Left colon (tissue), 2 donors: ENCODE measurements around the gene NBAS. TPM values are rescaled to one million over a fixed set of nuclear protein-coding genes. Genes with fewer than 3 reads are reported as not detected.
A peak's percentile ranks its signal among the peaks of the same experiment; 100 is the strongest.
"Not testable (repeated sequence)": the region's sequence is repeated elsewhere in the genome, so short reads cannot be mapped to it uniquely, and the experiment has no call there.

Experiments
- ATAC-seq: fragments of 200-7000 bp; cut with Tn5 transposase; one replicate; pipeline ENCODE4 v1.9.1; 2020; ENCODE audit warnings: mild to moderate bottlenecking, moderate library complexity
- DNase-seq, 2 donors: peaks; one replicate each; pipeline ENCODE4 v3.0.0-alpha.2; 2020
- intact Hi-C, 2 donors: fragments of 100-400 bp; cut with DNase I in 1 of 2; cut with micrococcal nuclease in 1 of 2; formaldehyde crosslinking; loops; one replicate each; pipeline versions ENCODE4 v1.11.2 to v1.14.0; 2022; cut with DNase I, micrococcal nuclease
- total RNA-seq, 2 donors: library from RNA; stranded (reverse); fragmentation: NEBNext Ultra II Directional; extraction: Animal tissue kit (Norgen Biotek cat#: 25700); gene quantifications; one replicate each; pipeline ENCODE4 v1.2.1, GENCODE V29; 2021
- donor health status: DM: no; HTN: no; CAD: no.
- donor health status: DM: yes; HTN: yes; CAD: no.

NBAS gene
- total RNA-seq, 2 donors from 2014 or later, result 31.0 to 35.0 TPM

DNA sequence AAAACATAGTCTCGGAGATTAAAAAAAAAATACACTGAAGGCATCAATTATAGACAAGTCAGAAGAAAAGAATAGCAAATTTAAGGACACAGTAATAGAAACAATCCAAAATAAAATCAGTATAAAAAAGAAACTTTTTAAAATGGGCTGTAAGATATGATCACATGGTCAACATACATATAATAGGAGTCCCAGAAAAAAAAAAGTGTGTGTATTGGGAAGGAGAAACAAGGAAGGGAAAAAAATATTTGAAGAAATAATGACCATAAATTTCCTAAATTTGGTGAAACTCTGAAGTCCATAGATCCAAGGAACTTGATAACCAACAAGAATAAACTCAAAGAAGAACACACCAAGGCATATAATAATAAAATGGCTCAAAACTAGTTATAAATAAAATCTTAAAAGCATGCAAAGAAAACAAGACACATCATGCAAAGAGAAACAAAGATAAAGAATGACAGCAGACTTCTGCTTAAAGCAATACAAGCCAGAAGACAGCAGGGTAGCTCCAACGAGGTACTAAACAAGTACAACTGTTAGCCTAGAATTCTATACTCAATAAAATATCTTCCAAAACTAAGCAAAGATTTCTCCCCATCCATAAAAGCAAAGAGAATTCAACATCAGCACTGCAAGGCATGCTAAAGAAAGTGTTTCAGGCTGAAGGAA is 115.1 kb downstream of the NBAS start:
- DNase-seq (no peak), ATAC-seq (no peak)
- intact Hi-C loops, result no loop called here

DNA sequence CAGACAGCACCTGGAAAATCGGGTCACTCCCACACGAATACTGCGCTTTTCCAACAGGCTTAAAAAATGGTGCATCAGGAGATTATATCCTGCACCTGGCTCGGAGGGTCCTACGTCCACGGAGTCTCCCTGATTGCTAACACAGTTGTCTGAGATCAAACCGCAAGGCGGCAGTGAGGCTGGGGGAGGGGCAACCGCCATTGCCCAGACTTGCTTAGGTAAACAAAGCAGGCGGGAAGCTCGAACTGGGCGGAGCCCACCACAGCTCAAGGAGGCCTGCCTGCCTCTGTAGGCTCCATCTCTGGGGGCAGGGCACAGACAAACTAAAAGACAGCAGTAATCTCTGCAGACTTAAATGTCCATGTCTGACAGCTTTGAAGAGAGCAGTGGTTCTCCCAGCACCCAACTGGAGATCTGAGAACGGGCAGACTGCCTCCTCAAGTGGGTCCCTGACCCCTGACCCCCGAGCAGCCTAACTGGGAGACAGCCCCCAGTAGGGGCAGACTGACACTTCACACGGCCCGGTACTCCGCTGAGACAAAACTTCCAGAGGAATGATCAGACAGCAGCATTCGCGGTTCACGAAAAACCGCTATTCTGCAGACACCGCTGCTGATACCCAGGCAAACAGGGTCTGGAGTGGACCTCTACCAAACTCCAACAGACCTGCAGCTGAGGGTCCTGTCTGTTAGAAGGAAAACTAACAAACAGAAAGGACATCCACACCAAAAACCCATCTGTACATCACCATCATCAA is 121.2 kb downstream of the NBAS start:
- intact Hi-C loops, result not testable (repeated sequence)

DNA sequence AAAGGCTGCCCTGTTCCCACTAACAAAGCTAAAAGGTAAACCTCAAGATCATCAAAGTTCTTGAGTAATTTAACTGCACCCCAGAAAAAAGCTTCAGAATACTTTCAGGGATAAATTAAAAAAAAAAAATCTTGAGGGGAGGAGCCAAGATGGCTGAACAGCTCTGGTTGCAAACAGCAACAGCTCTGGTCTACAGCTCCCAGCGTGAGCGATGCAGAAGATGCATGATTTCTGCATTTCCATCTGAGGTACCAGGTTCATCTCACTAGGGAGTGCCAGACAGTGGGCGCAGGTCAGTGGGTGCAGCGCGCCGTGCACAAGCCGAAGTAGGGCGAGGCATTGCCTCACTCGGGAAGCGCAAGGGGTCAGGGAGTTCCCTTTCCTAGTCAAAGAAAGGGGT is 121.8 kb downstream of the NBAS start:
- ATAC-seq, DNase-seq, intact Hi-C loops: not testable (repeated sequence)

More for the DNA sequence above, 121.2 kb downstream of the NBAS start:
- not testable (repeated sequence) for ATAC-seq, DNase-seq

GRCh38 chr2:15436195-15436594 is 124.9 kb downstream of the NBAS start:
- ATAC-seq, result no peak
- intact Hi-C loops, result no loop called here
- no peak for DNase-seq

GRCh38 chr2:15435474-15435873 is 125.7 kb downstream of the NBAS start:
- intact Hi-C loops, result no loop called here
- ATAC-seq (peak; percentile 68), DNase-seq (no peak)

DNA sequence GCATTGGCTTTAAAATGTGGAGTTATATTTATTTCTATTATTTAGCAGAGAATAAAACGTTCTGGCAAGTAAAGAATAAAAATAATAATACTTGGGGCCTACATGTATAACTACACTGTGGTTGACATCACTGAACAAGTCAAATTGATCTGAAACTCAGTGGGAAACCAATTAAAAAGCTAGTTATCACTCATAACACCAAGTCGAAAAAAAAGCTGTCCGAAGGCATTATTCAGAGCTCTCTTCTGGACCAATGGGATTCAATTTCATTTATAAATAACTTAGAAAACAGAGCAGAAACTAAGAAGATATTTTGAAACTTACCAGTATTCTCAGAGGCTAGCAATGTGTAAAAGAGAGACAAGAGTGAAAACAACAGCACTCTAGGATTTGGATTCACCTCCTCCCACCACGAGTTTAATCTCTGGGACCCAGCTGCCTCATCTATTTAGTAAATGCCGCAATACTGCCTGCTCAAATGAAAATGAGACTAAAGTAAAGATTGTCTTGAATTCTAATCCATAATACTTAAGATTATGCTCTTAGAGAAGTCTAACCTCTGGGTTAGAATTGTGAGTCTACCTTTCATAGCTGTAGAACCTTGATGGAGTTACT is 128.4 kb downstream of the NBAS start:
- no peak for ATAC-seq
- no peak for DNase-seq
- intact Hi-C loops, result no loop called here

DNA sequence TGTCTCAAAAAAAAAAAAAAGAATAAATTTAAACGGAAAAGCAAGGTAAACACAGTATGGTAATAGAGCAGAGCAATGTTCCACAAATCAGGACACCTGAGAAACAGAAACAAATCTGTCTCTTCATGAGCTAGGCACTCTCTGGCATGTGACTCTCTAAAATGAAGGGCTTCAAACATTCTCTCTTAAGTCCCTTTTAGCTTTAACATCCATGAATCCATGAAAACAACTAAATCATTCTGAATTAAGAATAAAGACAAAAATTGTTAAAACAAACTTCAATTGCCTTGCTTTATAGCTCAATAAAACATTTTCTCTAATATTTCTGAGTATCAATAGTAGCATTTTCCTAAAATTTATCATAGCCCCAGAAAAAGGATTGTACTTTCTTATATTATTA is 132.1 kb downstream of the NBAS start:
- no peak for ATAC-seq
- DNase-seq, result no peak
- intact Hi-C loops, result no loop called here

DNA sequence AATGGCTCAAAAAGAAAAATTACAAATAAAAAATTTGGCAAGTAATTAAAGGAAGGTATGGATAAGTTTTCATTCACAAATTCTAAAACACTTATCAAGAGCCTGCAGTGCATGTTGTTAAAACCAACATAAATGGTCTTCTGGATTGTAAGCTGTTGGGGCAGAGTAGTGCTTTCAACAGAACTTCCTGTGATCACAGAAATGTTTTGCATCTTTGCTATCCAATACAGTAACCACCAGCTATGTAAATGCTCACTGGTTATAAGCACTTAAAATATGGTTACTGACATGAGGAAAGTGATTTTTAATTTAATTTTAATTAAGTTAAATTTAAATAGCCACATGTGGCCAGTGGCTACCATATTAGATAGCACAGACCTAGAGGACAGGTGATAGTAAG is 133.1 kb downstream of the NBAS start:
- intact Hi-C loops, result no loop called here
- DNase-seq (no peak), ATAC-seq (no peak)

GRCh38 chr2:15426606-15427005 is 134.5 kb downstream of the NBAS start:
- ATAC-seq (no peak), DNase-seq (no peak)
- intact Hi-C loops, result no loop called here

DNA sequence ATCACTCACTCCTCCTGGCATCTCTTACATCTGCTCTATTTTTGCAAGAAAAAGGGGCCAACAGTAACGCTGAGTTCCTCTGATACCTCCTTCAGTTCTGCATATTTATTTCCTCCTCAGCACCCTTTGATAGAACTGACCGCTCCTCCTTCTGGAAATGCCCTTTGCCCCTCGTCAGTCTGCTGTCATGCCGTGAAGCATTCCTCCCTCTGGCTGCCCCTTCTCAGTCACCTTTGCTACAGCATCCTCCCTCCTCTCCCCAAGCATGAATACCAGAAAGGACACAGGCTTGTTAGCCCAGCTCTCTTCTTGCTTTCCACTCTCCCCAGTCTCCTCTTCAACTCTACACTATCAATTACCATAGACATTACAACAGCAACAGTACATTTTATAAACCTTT is 135.4 kb downstream of the NBAS start:
- ATAC-seq (peak; percentile 99), DNase-seq (peak in 1 of 2 donors; percentile 19)
- intact Hi-C loops, result no loop called here

GRCh38 chr2:15421753-15422152 is 139.4 kb downstream of the NBAS start:
- DNase-seq (no peak), ATAC-seq (no peak)
- intact Hi-C loops, result no loop called here

GRCh38 chr2:15415748-15416147 is 145.4 kb downstream of the NBAS start:
- DNase-seq, result no peak
- intact Hi-C loops, result no loop called here
- no peak for ATAC-seq

DNA sequence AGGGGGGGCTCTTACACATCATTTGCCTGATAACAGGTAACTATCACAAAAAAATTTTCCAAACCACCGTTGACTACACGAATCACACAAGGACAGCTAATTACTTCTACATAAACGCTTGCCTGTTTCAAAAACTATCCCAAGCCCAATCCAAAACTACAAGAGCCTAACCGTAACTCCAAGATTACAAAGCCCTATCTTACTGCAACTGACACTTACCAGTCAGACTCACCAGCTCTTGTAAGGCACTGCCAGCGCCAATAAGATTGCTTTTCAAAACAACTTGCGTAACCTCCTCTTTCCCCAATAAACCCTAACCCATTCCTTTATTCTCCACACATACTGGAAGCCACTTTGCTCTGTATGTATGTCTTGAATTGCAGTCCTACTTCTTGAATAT is 148.4 kb downstream of the NBAS start:
- DNase-seq (no peak), ATAC-seq (no peak)
- intact Hi-C loops, result no loop called here

DNA sequence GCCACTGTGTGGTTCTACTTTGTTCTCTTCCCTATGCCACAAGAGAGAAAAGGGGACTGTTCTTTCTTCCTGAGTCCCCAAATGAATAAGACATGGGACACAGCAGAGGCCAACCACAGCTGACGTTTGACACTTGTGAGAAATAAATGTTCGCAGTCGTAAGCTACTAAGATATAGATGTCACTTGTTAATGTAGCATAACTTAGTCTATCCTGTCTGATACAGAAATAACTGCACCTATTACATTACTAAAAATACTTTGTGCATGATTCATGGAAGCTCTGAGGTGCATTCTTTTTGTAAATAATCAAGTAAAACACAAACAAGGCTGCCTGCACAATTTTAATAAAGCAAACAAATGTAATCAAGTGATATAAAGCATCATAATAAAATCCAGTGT is 148.8 kb downstream of the NBAS start:
- no peak for DNase-seq
- intact Hi-C loops, result no loop called here
- ATAC-seq, result no peak

DNA sequence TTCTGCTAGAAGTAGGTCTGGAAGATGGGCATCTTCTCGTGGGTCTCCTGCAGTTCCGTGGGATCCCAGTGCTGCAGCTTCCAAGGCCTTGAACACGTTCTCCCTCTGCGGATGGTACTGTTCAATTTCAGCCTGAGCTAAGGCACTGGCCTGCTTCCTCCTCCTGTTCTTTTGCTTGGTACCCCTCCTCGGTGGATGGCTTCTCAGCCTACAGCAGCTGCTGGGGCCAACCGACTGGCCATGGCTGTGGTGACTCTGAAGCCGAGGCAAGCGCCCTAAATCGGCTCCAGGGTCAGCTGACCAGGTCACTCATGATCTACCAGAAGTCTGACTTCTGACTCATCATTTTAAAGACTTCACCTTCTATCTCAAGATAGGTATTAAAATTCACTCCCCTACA is 150.2 kb downstream of the NBAS start:
- ATAC-seq (no peak), DNase-seq (no peak)
- intact Hi-C loops, result no loop called here

- no peak for DNase-seq
- intact Hi-C loops, result no loop called here
- ATAC-seq, result no peak
These were observed 152.4 kb downstream of the NBAS start for GRCh38 chr2:15408759-15409158.

DNA sequence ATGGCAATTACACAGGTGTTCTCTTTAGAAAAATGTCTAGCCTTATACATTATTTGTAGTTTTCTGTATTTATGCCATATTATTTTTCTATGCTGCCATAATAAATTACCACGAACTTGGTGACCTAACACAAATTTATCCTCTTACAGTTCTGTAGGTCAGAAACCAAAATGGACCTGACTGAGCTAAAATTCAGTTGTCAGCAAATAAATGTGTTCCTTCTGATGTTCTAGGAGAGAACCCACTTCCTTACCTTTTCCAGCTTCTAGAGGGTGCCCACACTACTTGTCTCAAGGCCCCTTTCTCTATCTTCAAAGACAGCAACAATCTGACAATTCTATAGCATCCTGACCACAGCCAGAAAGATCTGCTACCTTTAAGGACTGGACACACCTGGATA is 153.5 kb downstream of the NBAS start:
- no peak for DNase-seq
- no peak for ATAC-seq
- intact Hi-C loops, result no loop called here

GRCh38 chr2:15404511-15404910 is 156.6 kb downstream of the NBAS start:
- DNase-seq, ATAC-seq, intact Hi-C loops: not testable (repeated sequence)

GRCh38 chr2:15400240-15400826 is 160.8 kb downstream of the NBAS start:
- DNase-seq, result no peak
- intact Hi-C loops, result no loop called here
- ATAC-seq, result no peak

GRCh38 chr2:15399241-15399640 is 161.9 kb downstream of the NBAS start:
- intact Hi-C loops, result no loop called here
- ATAC-seq, result no peak
- DNase-seq, result no peak
